SK-N-SH (cell line): ENCODE data around the gene RCAN1.

Source experiments
- CHD2 ChIP-seq: fragments of 150-350 bp; IDR thresholded peaks from 2 replicates; pipeline ENCODE4 v1.6.1; 2018; ENCODE audit warnings: low read length; ENCODE audit not compliant: partially characterized antibody
- EP300 ChIP-seq, 2 experiments: IDR thresholded peaks; 2 replicates each; pipeline versions ENCODE4 v1.4.0 to v1.6.1; 2012; ENCODE audit warnings: borderline replicate concordance in 1 of 2, low read depth in 1 of 2, low read length in 1 of 2
- JUND ChIP-seq: IDR thresholded peaks from 2 replicates; pipeline ENCODE4 v1.4.0; 2012
- TF ChIP-seq, protein P1 (sequence below): IDR thresholded peaks from 2 replicates; pipeline ENCODE4 v1.6.1; 2012; ENCODE audit warnings: mild to moderate bottlenecking, low read depth, low read length, moderate library complexity
- TF ChIP-seq, protein P2 (sequence below): fragments of 200-600 bp; sonication (generic); IDR thresholded peaks from 2 replicates; pipeline ENCODE4 v1.6.1; 2017; ENCODE audit warnings: antibody characterized with exemption, mild to moderate bottlenecking, moderate library complexity

DNA sequence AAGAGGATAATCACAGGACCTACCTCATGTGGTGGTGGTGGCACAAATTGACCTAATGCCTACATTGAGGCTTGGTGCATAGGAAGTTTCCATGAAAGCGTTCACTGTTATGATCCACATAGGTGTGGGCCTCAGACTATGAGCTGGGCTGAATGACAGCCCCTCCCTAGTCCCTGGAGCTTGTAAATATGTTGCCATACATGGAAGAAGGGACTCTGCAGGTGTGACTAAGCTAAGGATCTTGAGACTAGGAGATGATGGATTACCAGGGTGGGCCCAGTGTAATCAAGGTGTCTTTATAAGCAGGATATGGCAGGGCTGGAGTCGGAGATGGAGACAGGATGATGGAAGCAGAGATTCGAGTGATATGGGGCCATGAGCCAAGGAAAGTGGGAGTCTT, 71.9 kb downstream of the RCAN1 start:
- TF ChIP-seq, protein P1, sequence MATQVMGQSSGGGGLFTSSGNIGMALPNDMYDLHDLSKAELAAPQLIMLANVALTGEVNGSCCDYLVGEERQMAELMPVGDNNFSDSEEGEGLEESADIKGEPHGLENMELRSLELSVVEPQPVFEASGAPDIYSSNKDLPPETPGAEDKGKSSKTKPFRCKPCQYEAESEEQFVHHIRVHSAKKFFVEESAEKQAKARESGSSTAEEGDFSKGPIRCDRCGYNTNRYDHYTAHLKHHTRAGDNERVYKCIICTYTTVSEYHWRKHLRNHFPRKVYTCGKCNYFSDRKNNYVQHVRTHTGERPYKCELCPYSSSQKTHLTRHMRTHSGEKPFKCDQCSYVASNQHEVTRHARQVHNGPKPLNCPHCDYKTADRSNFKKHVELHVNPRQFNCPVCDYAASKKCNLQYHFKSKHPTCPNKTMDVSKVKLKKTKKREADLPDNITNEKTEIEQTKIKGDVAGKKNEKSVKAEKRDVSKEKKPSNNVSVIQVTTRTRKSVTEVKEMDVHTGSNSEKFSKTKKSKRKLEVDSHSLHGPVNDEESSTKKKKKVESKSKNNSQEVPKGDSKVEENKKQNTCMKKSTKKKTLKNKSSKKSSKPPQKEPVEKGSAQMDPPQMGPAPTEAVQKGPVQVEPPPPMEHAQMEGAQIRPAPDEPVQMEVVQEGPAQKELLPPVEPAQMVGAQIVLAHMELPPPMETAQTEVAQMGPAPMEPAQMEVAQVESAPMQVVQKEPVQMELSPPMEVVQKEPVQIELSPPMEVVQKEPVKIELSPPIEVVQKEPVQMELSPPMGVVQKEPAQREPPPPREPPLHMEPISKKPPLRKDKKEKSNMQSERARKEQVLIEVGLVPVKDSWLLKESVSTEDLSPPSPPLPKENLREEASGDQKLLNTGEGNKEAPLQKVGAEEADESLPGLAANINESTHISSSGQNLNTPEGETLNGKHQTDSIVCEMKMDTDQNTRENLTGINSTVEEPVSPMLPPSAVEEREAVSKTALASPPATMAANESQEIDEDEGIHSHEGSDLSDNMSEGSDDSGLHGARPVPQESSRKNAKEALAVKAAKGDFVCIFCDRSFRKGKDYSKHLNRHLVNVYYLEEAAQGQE, result no peak
- TF ChIP-seq, protein P2, sequence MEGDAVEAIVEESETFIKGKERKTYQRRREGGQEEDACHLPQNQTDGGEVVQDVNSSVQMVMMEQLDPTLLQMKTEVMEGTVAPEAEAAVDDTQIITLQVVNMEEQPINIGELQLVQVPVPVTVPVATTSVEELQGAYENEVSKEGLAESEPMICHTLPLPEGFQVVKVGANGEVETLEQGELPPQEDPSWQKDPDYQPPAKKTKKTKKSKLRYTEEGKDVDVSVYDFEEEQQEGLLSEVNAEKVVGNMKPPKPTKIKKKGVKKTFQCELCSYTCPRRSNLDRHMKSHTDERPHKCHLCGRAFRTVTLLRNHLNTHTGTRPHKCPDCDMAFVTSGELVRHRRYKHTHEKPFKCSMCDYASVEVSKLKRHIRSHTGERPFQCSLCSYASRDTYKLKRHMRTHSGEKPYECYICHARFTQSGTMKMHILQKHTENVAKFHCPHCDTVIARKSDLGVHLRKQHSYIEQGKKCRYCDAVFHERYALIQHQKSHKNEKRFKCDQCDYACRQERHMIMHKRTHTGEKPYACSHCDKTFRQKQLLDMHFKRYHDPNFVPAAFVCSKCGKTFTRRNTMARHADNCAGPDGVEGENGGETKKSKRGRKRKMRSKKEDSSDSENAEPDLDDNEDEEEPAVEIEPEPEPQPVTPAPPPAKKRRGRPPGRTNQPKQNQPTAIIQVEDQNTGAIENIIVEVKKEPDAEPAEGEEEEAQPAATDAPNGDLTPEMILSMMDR, result no peak
- TF ChIP-seq CHD2 (no peak), EP300 (IDR thresholded peaks at IDR 0.05; ENCODE audit: borderline replicate concordance in 1 of 2, low read depth in 1 of 2, low read length in 1 of 2) (no peak), JUND (no peak)
